Heart left ventricle (tissue), 16 donors: ENCODE data around the gene HS1BP3. TPM values are rescaled to one million over a fixed set of nuclear protein-coding genes. Genes with fewer than 3 reads are reported as not detected.

ENCODE experiments used
- ATAC-seq, 4 donors: fragments of 200-7000 bp; cut with Tn5 transposase; one replicate each; pipeline ENCODE4 v1.9.1; 2020 to 2022; ENCODE audit warnings: moderate library complexity in 4 of 4, mild to moderate bottlenecking in 3 of 4, moderate number of reproducible peaks in 1 of 4
- DNase-seq, 5 donors: peaks; one replicate each; pipeline ENCODE4 v3.0.0-alpha.2; 2020
- H3K27ac ChIP-seq, 12 donors: fragments of 200-600 bp; sonication (generic) in 4 of 12; one replicate each; pipeline versions ENCODE4 v1.5.0 to v1.8.0; 2016 to 2022; ENCODE audit warnings: mild to moderate bottlenecking in 2 of 12
- H3K27me3 ChIP-seq, 9 donors: fragments of 200-600 bp; sonication (generic) in 2 of 9; one replicate each; pipeline versions ENCODE4 v1.5.1 to v1.8.0; 2016 to 2022; ENCODE audit warnings: mild to moderate bottlenecking in 3 of 9
- H3K36me3 ChIP-seq, 9 donors: fragments of 200-600 bp; sonication (generic) in 2 of 9; one replicate each; pipeline versions ENCODE4 v1.5.0 to v1.8.0; 2018 to 2022; ENCODE audit warnings: mild to moderate bottlenecking in 2 of 9
- H3K4me1 ChIP-seq, 12 donors: fragments of 200-600 bp; sonication (generic) in 4 of 12; one replicate each; pipeline versions ENCODE4 v1.5.0 to v1.8.0; 2016 to 2022; ENCODE audit warnings: mild to moderate bottlenecking in 3 of 12
- H3K4me3 ChIP-seq, 12 donors: fragments of 200-600 bp; sonication (generic) in 4 of 12; one replicate each; pipeline versions ENCODE4 v1.5.0 to v1.8.0; 2017 to 2022; ENCODE audit warnings: mild to moderate bottlenecking in 9 of 12, moderate library complexity in 4 of 12
- H3K9me3 ChIP-seq, 12 donors: fragments of 200-600 bp; sonication (generic) in 4 of 12; one replicate each; pipeline versions ENCODE4 v1.5.0 to v1.8.0; 2016 to 2022; ENCODE audit warnings: mild to moderate bottlenecking in 1 of 12
- CTCF ChIP-seq, 12 donors: fragments of 200-600 bp; sonication (generic) in 4 of 12; IDR thresholded peaks; one replicate each; pipeline versions ENCODE4 v1.5.0 to v1.8.0; 2018 to 2022; ENCODE audit warnings: antibody characterized with exemption in 12 of 12, mild to moderate bottlenecking in 5 of 12
- POLR2A ChIP-seq, 2 donors: fragments of 450-650 bp; IDR thresholded peaks; one replicate each; pipeline ENCODE4 v1.6.1; 2017; ENCODE audit warnings: antibody characterized with exemption in 2 of 2, mild to moderate bottlenecking in 2 of 2, moderate library complexity in 2 of 2
- WGBS, 4 donors: extraction: QIAGEN DNeasy Blood & Tissue Kit in 2 of 4; methylation state at CpG; one replicate each; pipeline versions ENCODE4 v1.1.5 to v1.1.7; 2013 to 2018; 5-methylcytosine and 5-hydroxymethylcytosine counted together
- intact Hi-C, 10 donors: fragments of 100-400 bp; cut with DNase I; formaldehyde crosslinking; loops; one replicate each; pipeline versions ENCODE4 v1.11.1 to v1.14.2; 2022
- polyA plus RNA-seq, 2 donors: library from polyadenylated mRNA; stranded (reverse); fragments of 200-250 nt; gene quantifications; one replicate each; pipeline ENCODE4 v1.2.3, GENCODE V29; 2013
- total RNA-seq, 9 donors: library from RNA; depleted of rRNA in 2 of 9; stranded (reverse); fragments of >200 nt in 2 of 9; fragmentation: NEBNext Ultra II Directional in 3 of 9; extraction: Animal tissue kit (Norgen Biotek cat#: 25700) in 3 of 9; gene quantifications; one replicate each; pipeline versions ENCODE4 v1.1.0 to v1.2.4, GENCODE V29; 2016 to 2023
- donor health status: ischemic (EF 13 %, LVEDD 7.1; RV severe dilation, severe dysfunction).
- donor health status: healthy with polysubstance abuse.
- donor health status: DM: no; HTN: yes; CAD: no.
- donor health status: DM: no; HTN: no; CAD: no.
- donor health status: ischemic (EF 25% LVEDD 6.9; RV normal size, moderate dysfunction).
- donor health status: ischemic (EF 25% LVEDD 5.7; RV mildly dilated, moderate dysfunction).
- donor health status: healthy.
- donor health status: DM: yes; HTN: yes; CAD: no.
- donor health status: ischemic (EF 35%, LVEDD 5.7; RV mildly dilated, moderate dysfunction).
- donor health status: nonischemic (EF 11% LVEDD 7.7; RV severe dilation, severe dysfunction).
- donor health status: DM: yes; HTN: yes; CAD: no.
- donor health status: PGD.
- donor health status: ischemic (EF 29% LVEDD 5.4; RV normal size, mild dysfunction).
- donor health status: nonischemic (EF 23%, LVEDD 6.1; RV moderate dilation, normal function).

HS1BP3 gene
- total and polyA plus RNA-seq, 11 donors: 12.7 to 23.7 (median 21.0) TPM

- DNase-seq (peak in 2 of 5 donors; percentile 53 to 81), ATAC-seq (peak in 3 of 4 donors; percentile 10 to 53 (median 25))
- Histone ChIP-seq H3K27me3 (no peaks in the 10 kb centered on the region), H3K9me3 (no peaks in the 10 kb centered on the region), H3K36me3 (peaks cover 0 to 90% (median 58%) of the 10 kb centered on the region in 9 donors), H3K27ac (peak overlapping the region in 9 of 12 donors; percentile 10 to 90 (median 32)), H3K4me3 (no peak overlapping the region), H3K4me1 (peaks cover 5 to 51% (median 30%) of the 10 kb centered on the region in 12 donors)
- WGBS, 4 donors: 73 to 80% (median 77%) methylated on average over 20 to 23 of the region's 23 CpGs
- TF ChIP-seq POLR2A (IDR thresholded peaks at IDR 0.05) (no peak), CTCF (IDR thresholded peaks at IDR 0.05) (no peak)
- intact Hi-C loops: loop anchor here in 3 of 10 donors (5.0 to 10.0 kb wide), 3 partner anchors 259 to 537 kb away; no protein-coding TSS in a partner anchor
Measured at GRCh38 chr2:20641123-20641985, 9.5 kb downstream of the HS1BP3 start.

GRCh38 chr2:20640411-20641122 lies 10.3 kb downstream of the HS1BP3 start:
- no peak overlapping the region for H3K4me3 ChIP-seq
- ATAC-seq (no peak), DNase-seq (peak in 3 of 5 donors; percentile 62 to 75 (median 67))
- no peaks in the 10 kb centered on the region for H3K27me3 ChIP-seq
- TF ChIP-seq POLR2A (IDR thresholded peaks at IDR 0.05): no peak
- no peak for TF ChIP-seq CTCF (IDR thresholded peaks at IDR 0.05)
- no peaks in the 10 kb centered on the region for H3K9me3 ChIP-seq
- peak overlapping the region in 9 of 12 donors; percentile 10 to 90 (median 32) for H3K27ac ChIP-seq
- peaks cover 5 to 59% (median 36%) of the 10 kb centered on the region in 12 donors for H3K4me1 ChIP-seq
- H3K36me3 ChIP-seq: peaks cover 0 to 87% (median 52%) of the 10 kb centered on the region in 9 donors
- intact Hi-C loops: loop anchor here in 3 of 10 donors (5.0 to 10.0 kb wide), 3 partner anchors 258 to 536 kb away; no protein-coding TSS in a partner anchor
- 44 to 75% (median 71%) methylated on average over 5 to 14 of the region's 14 CpGs for WGBS, 4 donors

- no peaks in the 10 kb centered on the region for H3K27me3 ChIP-seq
- intact Hi-C loops: loop anchor here in 5 of 10 donors (5.0 to 10.0 kb wide), 4 partner anchors 37 to 197 kb away; no protein-coding TSS in a partner anchor
- TF ChIP-seq POLR2A (IDR thresholded peaks at IDR 0.05) (no peak), CTCF (IDR thresholded peaks at IDR 0.05) (no peak)
- WGBS, 4 donors: 85 to 91% (median 90%) methylated on average over 11 to 15 of the region's 15 CpGs
- no peak for ATAC-seq
- peak in 2 of 5 donors; percentile 32 to 38 for DNase-seq
- H3K9me3 ChIP-seq: no peaks in the 10 kb centered on the region
- H3K36me3 ChIP-seq: peaks cover 0 to 70% (median 35%) of the 10 kb centered on the region in 9 donors
- no peak overlapping the region for H3K4me3 ChIP-seq
- peak overlapping the region in 6 of 12 donors; percentile 7 to 90 (median 80) for H3K27ac ChIP-seq
- peaks cover 10 to 76% (median 54%) of the 10 kb centered on the region in 12 donors for H3K4me1 ChIP-seq
Measured at GRCh38 chr2:20638646-20639430, 12.1 kb downstream of the HS1BP3 start.
